Mucosa of rectum (tissue), 2 donors: ENCODE measurements around the gene TCF4.

ENCODE experiments used
- H3K27ac ChIP-seq, 2 donors: one replicate each; pipeline ENCODE4 v1.7.0; 2013; ENCODE audit warnings: inconsistent platforms in 2 of 2, low read depth in 2 of 2, low read length in 2 of 2
- H3K27me3 ChIP-seq, 2 donors: one replicate each; pipeline ENCODE4 v1.7.0; 2013; ENCODE audit warnings: low read length in 2 of 2; ENCODE audit not compliant: control insufficient read depth in 2 of 2, insufficient read depth in 2 of 2
- H3K36me3 ChIP-seq, 2 donors: one replicate each; pipeline ENCODE4 v1.7.0; 2013; ENCODE audit warnings: low read length in 2 of 2; ENCODE audit not compliant: control insufficient read depth in 2 of 2, insufficient read depth in 2 of 2
- H3K4me1 ChIP-seq, 2 donors: one replicate each; pipeline ENCODE4 v1.7.0; 2013; ENCODE audit warnings: low read length in 2 of 2, mild to moderate bottlenecking in 1 of 2; ENCODE audit not compliant: control insufficient read depth in 2 of 2, insufficient read depth in 2 of 2
- H3K4me3 ChIP-seq, 2 donors: one replicate each; pipeline ENCODE4 v1.7.0; 2013; ENCODE audit warnings: low read length in 2 of 2
- H3K9ac ChIP-seq, 2 donors: one replicate each; pipeline ENCODE4 v1.7.0; 2013; ENCODE audit warnings: low read length in 2 of 2, low read depth in 1 of 2, mild to moderate bottlenecking in 1 of 2
- H3K9me3 ChIP-seq, 2 donors: one replicate each; pipeline ENCODE4 v1.7.0; 2013; ENCODE audit warnings: low read length in 2 of 2; ENCODE audit not compliant: control insufficient read depth in 2 of 2
- donor health status: healthy.
- donor health status: Normal muscosa, but diverticular disease.

Gene TCF4

DNA sequence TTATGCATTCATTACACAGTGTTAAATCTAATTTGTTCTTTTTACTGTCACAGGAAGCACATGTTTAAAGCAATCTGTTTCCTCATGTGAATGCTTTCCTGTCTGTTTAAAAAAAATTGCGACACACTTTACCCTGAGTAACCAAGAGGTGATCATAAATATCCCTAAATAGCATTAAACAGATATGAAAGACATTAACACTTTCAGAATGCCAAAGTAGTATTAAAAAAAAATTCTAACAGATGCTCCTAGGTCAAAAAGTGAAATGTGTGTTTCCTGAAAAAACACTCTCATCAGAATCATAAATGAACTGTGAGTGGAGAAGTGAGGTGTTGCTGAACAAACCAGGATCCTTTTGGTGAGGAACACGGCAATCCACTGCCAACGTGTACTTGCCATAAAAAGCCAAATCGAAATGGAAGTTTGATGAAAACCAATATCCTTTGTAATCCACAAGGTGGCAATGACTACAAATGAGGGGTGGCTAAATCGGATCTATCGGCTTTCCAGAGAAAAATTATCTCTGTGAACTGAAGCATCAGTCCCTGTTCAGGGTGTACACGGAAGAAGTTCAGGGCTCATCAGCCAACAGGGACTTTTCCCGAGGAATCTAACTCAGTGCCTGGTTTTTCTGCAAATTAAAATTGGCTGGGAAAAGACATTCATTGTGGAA lies 248.9 kb downstream of the TCF4 start:
- Histone ChIP-seq H3K9ac (no peak overlapping the region), H3K27ac (no peak overlapping the region), H3K36me3 (no peaks in the 10 kb centered on the region), H3K4me1 (no peaks in the 10 kb centered on the region), H3K4me3 (no peak overlapping the region), H3K9me3 (no peaks in the 10 kb centered on the region), H3K27me3 (no peaks in the 10 kb centered on the region)

DNA sequence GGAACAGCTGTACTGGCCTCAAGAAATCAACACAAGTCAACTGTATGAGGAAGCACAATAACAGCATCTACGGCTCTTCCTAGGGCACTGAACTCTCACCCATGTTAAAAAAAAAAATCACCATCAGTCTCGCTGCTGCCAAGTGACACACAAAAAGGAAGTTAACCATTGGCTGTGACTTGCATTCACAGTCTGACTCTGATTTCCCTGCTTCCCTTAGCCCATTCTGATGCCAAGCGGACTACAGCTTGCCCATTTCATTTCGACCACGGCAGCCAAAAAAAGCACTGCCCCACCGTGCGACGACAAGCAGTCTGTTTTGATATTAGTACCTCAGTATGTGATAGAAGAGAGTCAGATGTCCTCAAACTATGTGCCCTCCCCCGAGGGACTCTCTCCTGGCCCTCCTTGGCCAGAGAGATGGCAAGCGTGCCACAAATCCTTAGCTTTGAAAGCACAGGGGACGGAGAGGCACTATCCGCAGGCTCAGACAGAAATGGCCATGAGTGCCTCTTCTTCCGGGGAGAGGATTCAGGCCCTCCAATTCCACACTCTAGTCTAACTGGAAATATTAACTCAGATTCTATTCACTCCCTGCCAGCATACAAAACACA lies 250.0 kb downstream of the TCF4 start:
- H3K27me3 ChIP-seq, result no peaks in the 10 kb centered on the region
- no peaks in the 10 kb centered on the region for H3K9me3 ChIP-seq
- H3K36me3 ChIP-seq, result no peaks in the 10 kb centered on the region
- H3K9ac ChIP-seq, result no peak overlapping the region
- peak overlapping the region; percentile 46 to 48 for H3K27ac ChIP-seq
- H3K4me1 ChIP-seq, result no peaks in the 10 kb centered on the region
- peak overlapping the region in 1 of 2 donors; percentile 26 for H3K4me3 ChIP-seq

DNA sequence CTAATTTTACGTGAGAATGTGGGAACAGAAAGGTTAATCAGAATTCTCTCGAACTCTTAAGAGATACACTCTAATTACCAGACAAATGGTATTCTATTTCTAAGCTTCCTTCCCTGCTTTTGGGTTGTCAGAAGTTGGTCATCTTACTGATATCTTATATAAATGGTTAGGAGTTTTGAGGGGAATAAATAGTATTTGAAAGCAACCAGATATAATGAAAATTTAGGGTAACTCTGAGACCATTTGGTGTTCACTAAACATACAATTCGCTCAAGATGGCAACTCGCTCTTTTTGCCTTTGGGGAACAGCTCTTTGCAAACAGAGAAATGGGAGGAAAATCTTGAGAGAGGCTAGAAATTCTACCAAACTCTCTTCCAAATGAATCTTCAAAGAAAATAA lies 250.9 kb downstream of the TCF4 start:
- Histone ChIP-seq H3K9ac (no peak overlapping the region), H3K9me3 (no peaks in the 10 kb centered on the region), H3K27me3 (no peaks in the 10 kb centered on the region), H3K4me1 (no peaks in the 10 kb centered on the region), H3K36me3 (no peaks in the 10 kb centered on the region), H3K27ac (no peak overlapping the region), H3K4me3 (no peak overlapping the region)

DNA sequence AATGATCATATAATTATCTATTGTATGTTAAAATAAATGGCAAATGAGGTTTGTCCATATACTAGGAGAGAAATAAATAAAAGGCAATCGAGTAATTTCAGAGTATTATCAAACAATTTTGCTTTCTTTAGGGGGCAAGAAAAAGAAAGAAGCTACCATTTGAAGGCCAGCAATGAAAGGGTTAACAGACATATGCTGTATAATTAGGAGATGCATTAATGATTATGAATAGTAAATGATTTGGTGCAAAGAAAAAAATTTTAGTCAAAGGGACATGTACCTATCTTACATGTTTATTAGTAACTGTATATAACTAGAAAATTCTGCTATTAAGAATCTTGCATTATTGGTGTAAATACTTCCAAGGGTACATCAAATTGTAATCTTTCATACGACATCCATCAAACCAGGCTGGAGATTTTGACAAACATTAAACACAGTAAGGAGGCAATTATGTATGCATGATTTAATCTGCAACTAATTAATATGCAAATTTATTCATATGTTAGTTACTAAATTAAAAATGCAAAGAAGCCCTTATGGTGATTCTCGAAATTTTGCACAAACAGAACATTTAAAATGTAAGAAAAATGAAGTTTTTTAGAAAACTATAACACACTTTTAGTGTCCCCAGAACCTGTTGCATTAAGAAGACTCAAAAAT lies 251.4 kb downstream of the TCF4 start:
- H3K27ac ChIP-seq, result no peak overlapping the region
- no peak overlapping the region for H3K4me3 ChIP-seq
- H3K27me3 ChIP-seq, result no peaks in the 10 kb centered on the region
- H3K4me1 ChIP-seq, result no peaks in the 10 kb centered on the region
- no peaks in the 10 kb centered on the region for H3K36me3 ChIP-seq
- no peaks in the 10 kb centered on the region for H3K9me3 ChIP-seq
- no peak overlapping the region for H3K9ac ChIP-seq

DNA sequence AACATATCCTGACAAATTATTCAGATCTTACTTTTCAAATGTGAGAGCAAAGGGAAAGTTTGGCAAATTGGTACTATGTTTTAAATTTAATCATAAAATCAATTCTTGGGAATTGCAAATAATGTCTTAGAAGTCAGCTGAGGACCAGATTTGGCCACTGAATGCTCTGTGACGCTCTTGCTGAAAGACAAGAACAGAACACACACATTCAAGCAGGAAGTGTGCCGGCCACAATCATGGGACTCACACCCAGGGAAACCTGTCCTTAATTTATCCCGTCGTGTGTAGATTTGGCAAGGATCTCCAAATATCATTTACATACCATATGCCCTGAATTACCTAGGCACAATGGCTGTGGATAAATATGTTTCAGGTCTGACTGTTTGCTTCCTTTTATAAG lies 253.1 kb downstream of the TCF4 start:
- H3K27ac ChIP-seq, result no peak overlapping the region
- H3K9ac ChIP-seq, result no peak overlapping the region

DNA sequence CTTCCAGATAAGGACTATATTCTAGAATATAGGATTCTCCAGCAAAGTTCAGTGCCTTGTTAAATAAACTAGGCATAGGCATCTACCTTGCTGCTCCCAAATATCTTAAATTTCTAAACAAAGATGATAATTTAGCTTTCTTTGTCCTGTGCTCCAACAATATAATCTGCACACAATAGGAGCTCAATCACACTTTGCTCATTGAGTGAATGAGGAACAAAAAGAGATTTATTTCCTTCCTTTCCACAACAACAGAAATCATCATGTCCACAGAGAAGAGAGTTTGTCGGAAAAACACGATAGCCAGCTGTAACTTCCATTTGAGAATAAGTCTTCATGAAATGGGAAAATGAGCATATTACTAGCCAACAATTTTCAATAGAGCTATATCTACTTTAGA lies 256.7 kb downstream of the TCF4 start:
- H3K4me1 ChIP-seq, result no peaks in the 10 kb centered on the region
- no peak overlapping the region for H3K4me3 ChIP-seq
- H3K27me3 ChIP-seq, result no peaks in the 10 kb centered on the region
- H3K27ac ChIP-seq, result no peak overlapping the region
- H3K36me3 ChIP-seq, result no peaks in the 10 kb centered on the region
- H3K9ac ChIP-seq, result no peak overlapping the region
- no peaks in the 10 kb centered on the region for H3K9me3 ChIP-seq

More for the DNA sequence above, 253.1 kb downstream of the TCF4 start:
- Histone ChIP-seq H3K36me3 (no peaks in the 10 kb centered on the region), H3K9me3 (no peaks in the 10 kb centered on the region), H3K4me1 (no peaks in the 10 kb centered on the region), H3K4me3 (no peak overlapping the region), H3K27me3 (no peaks in the 10 kb centered on the region)

DNA sequence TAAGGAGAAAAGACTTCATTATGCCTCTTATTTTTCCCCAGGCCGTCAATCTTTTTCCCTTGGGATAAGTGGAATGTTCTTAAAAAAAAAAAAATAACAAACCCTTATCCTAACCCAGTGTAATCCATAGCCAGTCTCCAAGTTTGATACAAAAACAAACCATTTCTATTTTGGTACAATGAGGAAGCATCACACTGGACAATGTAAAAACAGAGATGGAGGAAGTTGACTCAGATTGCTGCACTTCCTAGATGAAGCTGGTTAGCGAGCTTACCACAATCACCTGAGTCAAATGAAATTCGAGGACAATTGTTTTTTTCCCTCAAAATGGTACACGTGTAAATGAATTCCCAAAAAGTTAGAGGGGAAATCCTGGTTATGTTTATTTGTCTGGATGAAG lies 259.7 kb downstream of the TCF4 start:
- Histone ChIP-seq H3K4me1 (no peaks in the 10 kb centered on the region), H3K9me3 (no peaks in the 10 kb centered on the region), H3K27ac (no peak overlapping the region), H3K9ac (no peak overlapping the region), H3K36me3 (no peaks in the 10 kb centered on the region), H3K4me3 (no peak overlapping the region), H3K27me3 (peaks cover 0 to 3% of the 10 kb centered on the region in 2 donors)

DNA sequence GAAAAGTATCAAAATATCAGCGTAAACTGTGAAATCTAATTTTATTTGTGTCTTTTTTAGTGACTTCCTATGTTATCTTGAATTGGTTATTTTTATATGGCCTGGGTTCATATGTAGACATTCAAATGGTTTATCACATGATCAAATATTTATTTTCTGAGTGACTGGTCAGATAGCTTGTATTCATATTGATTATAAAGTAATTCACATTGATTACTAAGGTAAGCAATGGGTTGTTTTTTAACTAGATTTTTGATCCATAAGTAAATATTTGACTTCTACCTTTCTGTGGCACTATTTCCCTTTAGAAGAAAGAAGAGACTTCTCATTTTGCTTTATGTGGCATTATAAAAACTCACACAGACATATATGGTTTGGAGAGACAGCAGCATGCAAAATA lies 260.5 kb downstream of the TCF4 start:
- H3K9me3 ChIP-seq, result no peaks in the 10 kb centered on the region
- H3K4me1 ChIP-seq, result peaks cover 0 to 3% of the 10 kb centered on the region in 2 donors
- H3K27me3 ChIP-seq, result peaks cover 0 to 3% of the 10 kb centered on the region in 2 donors
- no peak overlapping the region for H3K27ac ChIP-seq
- no peaks in the 10 kb centered on the region for H3K36me3 ChIP-seq
- H3K4me3 ChIP-seq, result no peak overlapping the region
- no peak overlapping the region for H3K9ac ChIP-seq

DNA sequence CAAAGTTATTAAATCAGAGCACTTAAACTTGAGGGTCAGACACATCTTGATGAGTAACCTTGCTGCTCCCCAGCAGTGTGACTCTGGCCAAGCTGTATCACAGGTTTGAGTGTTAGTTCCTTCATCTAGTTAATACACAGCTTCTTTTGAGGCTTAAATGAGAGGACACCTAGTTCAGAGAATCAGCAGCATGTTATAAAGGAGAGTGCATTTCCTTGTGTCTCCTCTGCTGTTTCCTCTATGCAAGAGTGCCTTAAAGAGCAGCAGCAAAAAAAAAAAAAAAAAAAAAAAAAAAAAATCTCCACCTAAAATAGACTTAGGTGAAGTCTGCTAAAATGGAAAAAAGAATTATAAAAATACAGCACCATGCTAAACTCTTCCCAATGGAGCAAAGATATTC lies 261.9 kb downstream of the TCF4 start:
- H3K4me1 ChIP-seq, result peaks cover 0 to 4% of the 10 kb centered on the region in 2 donors
- no peak overlapping the region for H3K27ac ChIP-seq
- no peak overlapping the region for H3K9ac ChIP-seq

DNA sequence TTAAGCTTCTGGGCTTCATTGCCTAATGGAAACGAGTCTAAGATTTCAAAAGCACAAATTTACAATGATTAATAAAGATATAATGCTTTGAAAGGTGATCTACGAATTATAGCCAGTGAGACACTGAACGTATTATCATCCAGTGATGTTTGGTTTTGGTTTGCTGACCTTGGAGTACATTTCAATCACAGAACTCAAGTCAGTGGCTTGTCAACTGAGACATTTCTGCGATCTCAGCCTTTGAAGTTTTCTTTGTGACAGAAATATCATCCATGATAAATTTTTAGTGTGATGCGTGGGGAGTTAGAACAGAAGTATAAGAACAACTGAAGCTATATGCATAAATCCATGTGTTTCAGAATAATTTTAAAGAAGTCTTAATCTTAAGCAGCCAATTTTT lies 263.8 kb downstream of the TCF4 start:
- peaks cover 3% of the 10 kb centered on the region in 2 donors for H3K27me3 ChIP-seq
- H3K27ac ChIP-seq, result no peak overlapping the region
- H3K36me3 ChIP-seq, result no peaks in the 10 kb centered on the region
- no peak overlapping the region for H3K9ac ChIP-seq
- peaks cover 0 to 4% of the 10 kb centered on the region in 2 donors for H3K4me1 ChIP-seq
- H3K9me3 ChIP-seq, result no peaks in the 10 kb centered on the region
- H3K4me3 ChIP-seq, result no peak overlapping the region

More for the DNA sequence above, 261.9 kb downstream of the TCF4 start:
- Histone ChIP-seq H3K36me3 (no peaks in the 10 kb centered on the region), H3K9me3 (no peaks in the 10 kb centered on the region), H3K27me3 (peaks cover 3% of the 10 kb centered on the region in 2 donors), H3K4me3 (no peak overlapping the region)
